ENCODE measurements around the gene AVPI1. TPM values are rescaled to one million over a fixed set of nuclear protein-coding genes. Genes with fewer than 3 reads are reported as not detected.

The AVPI1 gene
- total RNA-seq, 1 experiment from 2014 or later = 2.6 TPM

DNA sequence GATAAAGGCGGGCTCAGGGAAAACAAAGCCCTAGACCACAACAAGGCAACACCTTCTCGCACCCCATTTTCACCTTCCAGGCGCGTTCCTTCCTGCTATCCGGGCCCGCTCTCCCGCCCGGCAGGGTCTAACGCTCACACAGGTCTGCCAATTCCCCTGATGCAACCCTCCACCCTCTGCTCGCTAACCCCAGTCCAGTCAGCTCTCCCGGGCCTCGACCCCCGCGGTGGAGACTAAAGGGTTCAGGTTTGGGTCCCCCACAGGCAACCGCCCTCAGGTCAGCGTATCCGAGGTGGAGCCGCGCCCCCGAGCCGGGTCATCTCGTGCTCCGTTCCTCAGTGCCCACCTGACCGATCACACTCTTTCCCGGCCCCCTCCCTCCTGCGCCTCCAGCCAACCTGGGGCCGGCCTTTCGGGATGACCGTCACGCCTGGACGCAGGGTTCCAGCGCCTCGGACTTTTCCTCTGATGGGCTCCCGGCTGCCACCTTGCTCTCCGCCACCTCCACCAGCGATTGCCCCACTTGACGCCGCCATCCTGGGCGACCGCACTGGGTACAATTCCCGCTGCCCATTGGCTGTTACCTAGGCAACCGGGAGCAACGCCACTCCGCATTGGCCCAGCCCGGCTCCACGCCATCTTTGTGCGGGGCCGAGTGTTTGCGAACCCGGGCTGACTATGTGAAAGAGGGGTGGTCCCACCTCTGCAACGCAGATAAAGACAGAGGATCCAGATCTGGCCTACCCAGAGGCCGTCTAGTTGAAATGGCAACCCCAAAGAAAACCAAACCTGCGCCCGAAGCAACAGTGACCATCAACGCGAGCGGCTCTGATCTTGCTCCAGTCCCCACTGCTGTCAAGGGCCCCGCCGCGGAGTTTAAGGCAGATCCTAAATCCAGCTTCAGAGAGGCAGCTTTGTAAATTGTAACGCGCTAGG lies 53.8 kb downstream of the AVPI1 start, which contains the start of gene MORN4:
MORN4 (minus strand) TSS at position 552 of the 936 bp plus-strand sequence. CDS start 13,847 bp downstream, outside the sequence.
- TF ChIP-seq, protein P1, sequence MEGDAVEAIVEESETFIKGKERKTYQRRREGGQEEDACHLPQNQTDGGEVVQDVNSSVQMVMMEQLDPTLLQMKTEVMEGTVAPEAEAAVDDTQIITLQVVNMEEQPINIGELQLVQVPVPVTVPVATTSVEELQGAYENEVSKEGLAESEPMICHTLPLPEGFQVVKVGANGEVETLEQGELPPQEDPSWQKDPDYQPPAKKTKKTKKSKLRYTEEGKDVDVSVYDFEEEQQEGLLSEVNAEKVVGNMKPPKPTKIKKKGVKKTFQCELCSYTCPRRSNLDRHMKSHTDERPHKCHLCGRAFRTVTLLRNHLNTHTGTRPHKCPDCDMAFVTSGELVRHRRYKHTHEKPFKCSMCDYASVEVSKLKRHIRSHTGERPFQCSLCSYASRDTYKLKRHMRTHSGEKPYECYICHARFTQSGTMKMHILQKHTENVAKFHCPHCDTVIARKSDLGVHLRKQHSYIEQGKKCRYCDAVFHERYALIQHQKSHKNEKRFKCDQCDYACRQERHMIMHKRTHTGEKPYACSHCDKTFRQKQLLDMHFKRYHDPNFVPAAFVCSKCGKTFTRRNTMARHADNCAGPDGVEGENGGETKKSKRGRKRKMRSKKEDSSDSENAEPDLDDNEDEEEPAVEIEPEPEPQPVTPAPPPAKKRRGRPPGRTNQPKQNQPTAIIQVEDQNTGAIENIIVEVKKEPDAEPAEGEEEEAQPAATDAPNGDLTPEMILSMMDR (conservative IDR thresholded peaks at IDR 0.05; ENCODE audit: low read depth, low read length) = no peak
- TF ChIP-seq EZH2 (IDR thresholded peaks at IDR 0.05; ENCODE audit: borderline replicate concordance, low read depth, low read length, poor library complexity, severe bottlenecking) = no peak
- Histone ChIP-seq H3K4me3 (ENCODE audit: low read depth, low read length, poor library complexity, severe bottlenecking) (peak within 1 kb of the TSS; percentile 74), H3K27ac (ENCODE audit: low read depth, low read length, poor library complexity, severe bottlenecking) (peak within 1 kb of the TSS; percentile 35), H3K36me3 (ENCODE audit: insufficient read depth, low read length, poor library complexity, severe bottlenecking) (no peaks in the 10 kb centered on the region), H3K27me3 (replicated peaks; ENCODE audit: insufficient read depth, low read depth, low read length, poor library complexity) (no peaks in the 10 kb centered on the region), H3K4me1 (ENCODE audit: insufficient read depth, low read length, poor library complexity, severe bottlenecking) (peaks cover 12% of the 10 kb centered on the region), H3K9me3 (ENCODE audit: low read depth, low read length, poor library complexity, severe bottlenecking) (no peaks in the 10 kb centered on the region)
- peak; percentile 97 for DNase-seq (ENCODE audit: low spot score)
- BruUV-seq (replicated peaks) = no TSS peak
- ChIA-PET POLR2A (ENCODE audit: low non-redundant PET) (interaction anchor here (0.7 kb wide), 1 partner anchor 102 kb away, joined by 3 read pairs; no protein-coding TSS in a partner anchor), CTCF (no interaction called here)
- intact Hi-C loops (cut with micrococcal nuclease; ENCODE audit: unreplicated experiment) = no loop called here

DNA sequence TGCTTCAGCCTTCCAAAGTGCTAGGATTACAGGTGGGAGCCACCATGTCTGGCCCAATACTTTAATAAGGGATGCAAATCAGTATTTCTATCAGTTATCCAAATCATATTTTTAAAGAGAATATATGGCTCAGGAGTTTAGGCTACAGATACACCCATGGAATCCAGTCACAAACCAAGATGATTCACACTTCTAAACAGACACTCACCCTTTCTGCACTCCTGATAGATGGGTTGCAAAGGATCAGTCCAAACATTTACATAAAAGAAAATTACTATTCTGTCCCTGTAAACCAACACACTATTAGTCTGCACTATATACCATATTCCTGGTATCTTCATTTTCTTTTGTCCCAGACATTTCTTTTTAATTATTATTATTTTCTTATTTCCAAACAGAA lies 55.9 kb downstream of the AVPI1 start:
- TF ChIP-seq EZH2 (IDR thresholded peaks at IDR 0.05; ENCODE audit: borderline replicate concordance, low read depth, low read length, poor library complexity, severe bottlenecking) = no peak
- TF ChIP-seq, protein P1 (conservative IDR thresholded peaks at IDR 0.05; ENCODE audit: low read depth, low read length) = no peak
- Histone ChIP-seq H3K9me3 (ENCODE audit: low read depth, low read length, poor library complexity, severe bottlenecking) (no peaks in the 10 kb centered on the region), H3K27me3 (replicated peaks; ENCODE audit: insufficient read depth, low read depth, low read length, poor library complexity) (no peaks in the 10 kb centered on the region), H3K27ac (ENCODE audit: low read depth, low read length, poor library complexity, severe bottlenecking) (no peak overlapping the region), H3K4me3 (ENCODE audit: low read depth, low read length, poor library complexity, severe bottlenecking) (no peak overlapping the region), H3K36me3 (ENCODE audit: insufficient read depth, low read length, poor library complexity, severe bottlenecking) (no peaks in the 10 kb centered on the region), H3K4me1 (ENCODE audit: insufficient read depth, low read length, poor library complexity, severe bottlenecking) (peaks cover 12% of the 10 kb centered on the region)
- intact Hi-C loops (cut with micrococcal nuclease; ENCODE audit: unreplicated experiment) = no loop called here
- DNase-seq (ENCODE audit: low spot score) = no peak
- ChIA-PET CTCF (no interaction called here), POLR2A (ENCODE audit: low non-redundant PET) (no interaction called here)
- no TSS peak for BruUV-seq (replicated peaks)

DNA sequence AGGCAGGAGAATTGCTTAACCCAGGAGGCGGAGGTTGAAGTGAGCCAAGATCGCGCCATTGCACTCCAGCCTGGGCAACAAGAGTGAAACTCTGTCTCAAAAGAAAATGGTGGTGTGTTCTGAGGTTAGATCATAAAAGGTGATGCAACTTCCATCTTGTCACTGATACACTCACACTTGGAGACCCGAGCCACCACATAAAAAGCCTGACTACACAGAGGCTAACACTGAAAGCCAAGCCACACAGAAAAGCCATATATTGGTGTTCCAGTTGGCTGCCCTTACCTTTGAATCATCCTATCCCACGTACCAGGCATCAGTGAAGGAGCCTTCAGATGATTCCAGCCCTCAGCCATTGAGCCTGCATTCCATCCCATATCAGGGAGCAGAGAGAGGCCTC lies 57.8 kb downstream of the AVPI1 start:
- no peaks in the 10 kb centered on the region for H3K9me3 ChIP-seq (ENCODE audit: low read depth, low read length, poor library complexity, severe bottlenecking)
- CTCF ChIA-PET = no interaction called here

More for the DNA sequence above, 57.8 kb downstream of the AVPI1 start:
- intact Hi-C loops (cut with micrococcal nuclease; ENCODE audit: unreplicated experiment) = no loop called here
- Histone ChIP-seq H3K27me3 (replicated peaks; ENCODE audit: insufficient read depth, low read depth, low read length, poor library complexity) (no peaks in the 10 kb centered on the region), H3K27ac (ENCODE audit: low read depth, low read length, poor library complexity, severe bottlenecking) (no peak overlapping the region), H3K4me3 (ENCODE audit: low read depth, low read length, poor library complexity, severe bottlenecking) (no peak overlapping the region), H3K36me3 (ENCODE audit: insufficient read depth, low read length, poor library complexity, severe bottlenecking) (no peaks in the 10 kb centered on the region), H3K4me1 (ENCODE audit: insufficient read depth, low read length, poor library complexity, severe bottlenecking) (peaks cover 12% of the 10 kb centered on the region)
- no peak for TF ChIP-seq EZH2 (IDR thresholded peaks at IDR 0.05; ENCODE audit: borderline replicate concordance, low read depth, low read length, poor library complexity, severe bottlenecking)
- TF ChIP-seq, protein P1 (conservative IDR thresholded peaks at IDR 0.05; ENCODE audit: low read depth, low read length) = no peak
- DNase-seq (ENCODE audit: low spot score) = no peak
- POLR2A ChIA-PET (ENCODE audit: low non-redundant PET) = no interaction called here
- no TSS peak for BruUV-seq (replicated peaks)
